ENCODE data around the gene CSTF3.

CSTF3 gene

GRCh38 chr11:33158596-33159275, 2.5 kb downstream of the CSTF3 start:
- peaks cover 86% of the 10 kb centered on the region for H3K79me2 ChIP-seq (ENCODE audit: insufficient read depth, low read depth)
- peak overlapping the region; percentile 20 for H3K4me2 ChIP-seq
- no peaks in the 10 kb centered on the region for H3K27me3 ChIP-seq (ENCODE audit: insufficient read depth, low read depth)
- peaks cover 21% of the 10 kb centered on the region for H4K20me1 ChIP-seq (ENCODE audit: insufficient read depth)
- H3K9ac ChIP-seq = no peak overlapping the region
- H2AFZ ChIP-seq (ENCODE audit: low read depth) = no peak overlapping the region
- H3K4me1 ChIP-seq (ENCODE audit: low read depth, poor library complexity, severe bottlenecking) = peaks cover 43% of the 10 kb centered on the region
- no peak overlapping the region for H3K4me3 ChIP-seq (IDR thresholded peaks at IDR 0.05; ENCODE audit: insufficient read depth, low read depth, low read length)
- peaks cover 3% of the 10 kb centered on the region; the same call in 1 of the 2 replicates for H3K36me3 ChIP-seq (ENCODE audit: insufficient read depth)
- no peak for TF ChIP-seq CTCF (conservative IDR thresholded peaks at IDR 0.05; ENCODE audit: low read depth, low read length)
- H3K27ac ChIP-seq = no peak overlapping the region

- H3K9ac ChIP-seq = no peak overlapping the region
These were observed 3.9 kb downstream of the CSTF3 start for GRCh38 chr11:33157103-33158027.

GRCh38 chr11:33151399-33151798, 9.9 kb downstream of the CSTF3 start:
- TF ChIP-seq CTCF (conservative IDR thresholded peaks at IDR 0.05; ENCODE audit: low read depth, low read length) = no peak
- Histone ChIP-seq H3K4me2 (no peak overlapping the region), H2AFZ (ENCODE audit: low read depth) (no peak overlapping the region), H3K27ac (no peak overlapping the region), H3K36me3 (ENCODE audit: insufficient read depth) (no peaks in the 10 kb centered on the region), H3K9ac (no peak overlapping the region), H3K79me2 (ENCODE audit: insufficient read depth, low read depth) (peaks cover 95% of the 10 kb centered on the region), H3K4me3 (IDR thresholded peaks at IDR 0.05; ENCODE audit: insufficient read depth, low read depth, low read length) (no peak overlapping the region), H4K20me1 (ENCODE audit: insufficient read depth) (peaks cover 1% of the 10 kb centered on the region; the same call in 1 of the 2 replicates), H3K27me3 (ENCODE audit: insufficient read depth, low read depth) (no peaks in the 10 kb centered on the region), H3K4me1 (ENCODE audit: low read depth, poor library complexity, severe bottlenecking) (peaks cover 13% of the 10 kb centered on the region)

More at GRCh38 chr11:33157103-33158027, 3.9 kb downstream of the CSTF3 start:
- no peak for TF ChIP-seq CTCF (conservative IDR thresholded peaks at IDR 0.05; ENCODE audit: low read depth, low read length)
- H4K20me1 ChIP-seq (ENCODE audit: insufficient read depth) = peaks cover 21% of the 10 kb centered on the region
- H3K4me2 ChIP-seq = 0 out of 2 replicates have a peak overlapping the region, but pooled peaks have one; percentile 20
- no peak overlapping the region for H3K27ac ChIP-seq
- no peaks in the 10 kb centered on the region for H3K27me3 ChIP-seq (ENCODE audit: insufficient read depth, low read depth)
- H3K79me2 ChIP-seq (ENCODE audit: insufficient read depth, low read depth) = peaks cover 94% of the 10 kb centered on the region
- peaks cover 3% of the 10 kb centered on the region; the same call in 1 of the 2 replicates for H3K36me3 ChIP-seq (ENCODE audit: insufficient read depth)
- H3K4me3 ChIP-seq (IDR thresholded peaks at IDR 0.05; ENCODE audit: insufficient read depth, low read depth, low read length) = no peak overlapping the region
- peaks cover 44% of the 10 kb centered on the region for H3K4me1 ChIP-seq (ENCODE audit: low read depth, poor library complexity, severe bottlenecking)
- no peak overlapping the region for H2AFZ ChIP-seq (ENCODE audit: low read depth)

GRCh38 chr11:33147559-33147958, 13.7 kb downstream of the CSTF3 start:
- Histone ChIP-seq H3K27me3 (ENCODE audit: insufficient read depth, low read depth) (no peaks in the 10 kb centered on the region), H3K27ac (no peak overlapping the region), H2AFZ (ENCODE audit: low read depth) (no peak overlapping the region)

More at GRCh38 chr11:33147559-33147958, 13.7 kb downstream of the CSTF3 start:
- Histone ChIP-seq H3K4me3 (IDR thresholded peaks at IDR 0.05; ENCODE audit: insufficient read depth, low read depth, low read length) (no peak overlapping the region), H3K4me2 (no peak overlapping the region), H3K36me3 (ENCODE audit: insufficient read depth) (no peaks in the 10 kb centered on the region), H3K4me1 (ENCODE audit: low read depth, poor library complexity, severe bottlenecking) (peaks cover 8% of the 10 kb centered on the region), H4K20me1 (ENCODE audit: insufficient read depth) (peaks cover 2% of the 10 kb centered on the region; the same call in 1 of the 2 replicates), H3K9ac (no peak overlapping the region), H3K79me2 (ENCODE audit: insufficient read depth, low read depth) (peaks cover 91% of the 10 kb centered on the region)
- TF ChIP-seq CTCF (conservative IDR thresholded peaks at IDR 0.05; ENCODE audit: low read depth, low read length) = no peak
